Activated CD4-positive, alpha-beta T cell treated with anti-CD3 and anti-CD28 coated beads, Interleukin-2, amount 50 U/mL, for 48 hours (primary cell): ENCODE results near the gene PIWIL4.
A peak's percentile ranks its signal among the peaks of the same experiment; 100 is the strongest.
"Not testable (repeated sequence)": the region's sequence is repeated elsewhere in the genome, so short reads cannot be mapped to it uniquely, and the experiment has no call there.

Experiments used
- DNase-seq, 2 experiments: peaks; one replicate each; pipeline ENCODE4 v3.0.0-alpha.2; 2020

The PIWIL4 gene

DNA sequence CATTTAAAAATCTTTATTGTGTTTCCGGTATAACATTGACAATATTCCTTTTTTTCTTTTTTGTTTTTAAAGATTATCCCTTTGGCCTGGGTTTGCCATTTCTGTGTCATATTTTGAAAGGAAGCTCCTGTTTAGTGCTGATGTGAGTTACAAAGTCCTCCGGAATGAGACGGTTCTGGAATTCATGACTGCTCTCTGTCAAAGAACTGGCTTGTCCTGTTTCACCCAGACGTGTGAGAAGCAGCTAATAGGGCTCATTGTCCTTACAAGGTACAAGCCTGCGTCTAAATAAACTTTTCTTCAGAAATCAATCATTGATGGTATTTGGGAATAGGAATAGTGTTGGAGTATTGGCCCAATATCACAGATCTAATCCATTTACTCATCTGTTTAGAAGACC is 19.8 kb downstream of the PIWIL4 start:
- no peak for DNase-seq

DNA sequence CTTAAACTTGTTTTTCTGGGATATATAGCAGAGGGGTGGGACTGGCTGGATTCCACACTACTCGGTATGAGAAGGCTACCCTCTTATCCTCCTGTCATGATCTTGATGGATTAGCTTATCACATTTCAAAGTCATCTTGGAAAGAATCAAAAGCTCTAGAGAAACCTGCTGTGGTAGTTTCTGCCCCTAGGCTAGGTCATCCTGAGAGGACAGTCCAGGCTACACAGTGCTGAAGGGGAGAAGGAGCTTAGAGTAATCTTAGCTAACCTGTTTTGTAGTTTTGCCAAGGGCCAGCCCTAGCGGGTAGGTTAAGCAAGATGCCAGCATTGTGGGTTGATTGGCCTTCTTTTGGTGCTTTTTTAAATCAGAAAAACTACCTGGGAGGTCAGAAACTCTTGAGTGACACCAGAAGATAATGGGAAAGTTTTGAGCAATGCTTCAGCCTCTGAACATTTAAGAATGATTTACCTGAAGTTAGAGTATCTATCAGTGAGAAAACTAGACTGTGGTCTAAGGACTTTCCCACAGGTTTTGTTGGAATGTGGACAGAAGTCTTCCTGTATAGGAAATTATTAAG is 21.3 kb downstream of the PIWIL4 start:
- no peak for DNase-seq

DNA sequence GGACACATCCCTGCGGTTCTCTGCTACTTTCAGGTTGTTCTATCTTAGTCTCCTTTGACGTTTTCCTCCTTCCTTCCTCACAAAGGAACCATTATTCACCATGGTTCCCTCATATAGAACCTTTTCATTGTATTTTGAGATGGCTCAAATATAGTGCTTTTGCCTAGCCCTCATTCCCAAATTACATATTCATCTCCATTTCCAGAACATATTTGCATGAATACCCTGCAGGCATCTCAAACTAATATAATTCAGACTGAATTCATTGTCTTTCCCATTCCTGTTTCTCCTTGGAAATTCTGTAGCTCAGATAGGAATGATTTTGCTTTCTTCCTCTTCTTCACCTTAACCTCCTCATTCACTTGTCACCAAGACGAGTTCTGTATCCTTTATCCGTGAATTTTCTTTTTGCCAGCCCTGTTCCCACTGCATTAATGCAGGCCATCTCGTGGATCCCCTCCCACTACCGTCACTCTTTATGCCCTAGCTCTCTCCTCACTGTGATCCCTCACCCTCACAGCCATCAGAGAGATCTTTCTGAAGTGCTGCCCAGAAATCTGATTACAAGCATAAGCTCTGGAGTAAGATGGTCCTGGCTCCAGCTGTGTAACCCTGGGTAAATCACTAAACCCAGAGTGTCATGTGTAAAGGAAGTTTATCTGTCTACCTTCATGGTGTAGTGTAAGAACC is 23.3 kb downstream of the PIWIL4 start:
- DNase-seq = no peak

DNA sequence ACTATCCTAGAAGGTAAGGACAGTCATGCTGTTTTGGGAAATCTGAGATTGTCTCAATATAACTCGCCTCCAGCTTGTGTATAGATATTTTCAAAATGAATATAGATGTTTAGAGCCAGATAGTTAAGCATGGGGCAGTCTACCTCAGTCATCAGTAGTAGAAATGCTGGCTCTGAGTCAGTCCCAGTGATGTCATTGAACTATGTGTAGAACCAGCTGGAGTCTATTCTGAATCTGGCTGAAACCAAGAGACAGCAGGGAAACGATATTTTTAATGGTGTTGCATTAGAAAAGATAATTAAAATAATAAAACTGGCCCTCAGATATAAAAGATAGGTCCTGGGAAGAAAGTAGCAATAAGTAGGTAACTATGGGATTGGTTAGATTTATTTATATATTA is 25.9 kb downstream of the PIWIL4 start:
- DNase-seq = no peak

DNA sequence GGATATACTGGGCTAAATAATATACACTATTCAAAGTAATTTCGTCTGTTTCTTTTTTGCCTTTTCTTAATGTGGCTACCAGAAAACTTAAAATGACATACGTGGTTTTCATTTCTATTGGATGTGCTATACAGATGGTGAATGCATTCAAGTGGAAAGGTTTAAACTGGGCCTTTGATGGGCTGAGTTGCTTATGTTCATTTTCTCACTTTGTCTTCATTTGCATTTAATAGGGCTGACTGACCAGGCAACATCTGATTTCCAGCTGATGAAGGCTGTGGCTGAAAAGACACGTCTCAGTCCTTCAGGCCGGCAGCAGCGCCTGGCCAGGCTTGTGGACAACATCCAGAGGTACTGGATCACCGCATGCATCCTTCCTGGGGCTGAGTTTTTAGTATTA is 27.9 kb downstream of the PIWIL4 start:
- no peak for DNase-seq

DNA sequence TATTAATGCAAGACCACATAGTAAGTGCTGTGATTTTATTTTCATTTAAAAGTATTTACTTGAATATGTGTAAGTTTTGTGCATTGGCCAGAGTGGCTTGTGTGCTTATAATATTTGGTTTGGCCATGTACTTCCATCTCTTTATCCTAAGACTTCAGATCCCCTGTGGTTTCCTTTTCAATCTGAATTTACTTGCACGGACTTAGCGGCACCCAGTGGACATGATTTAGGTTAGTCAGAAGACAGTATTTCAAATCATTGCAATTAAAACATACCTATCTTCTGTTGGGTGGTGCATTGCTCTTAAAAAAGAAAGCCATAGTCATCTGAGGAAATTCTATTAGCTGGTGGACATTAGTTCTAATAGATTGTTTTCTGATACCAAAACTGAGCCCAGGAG is 30.7 kb downstream of the PIWIL4 start:
- no peak for DNase-seq

DNA sequence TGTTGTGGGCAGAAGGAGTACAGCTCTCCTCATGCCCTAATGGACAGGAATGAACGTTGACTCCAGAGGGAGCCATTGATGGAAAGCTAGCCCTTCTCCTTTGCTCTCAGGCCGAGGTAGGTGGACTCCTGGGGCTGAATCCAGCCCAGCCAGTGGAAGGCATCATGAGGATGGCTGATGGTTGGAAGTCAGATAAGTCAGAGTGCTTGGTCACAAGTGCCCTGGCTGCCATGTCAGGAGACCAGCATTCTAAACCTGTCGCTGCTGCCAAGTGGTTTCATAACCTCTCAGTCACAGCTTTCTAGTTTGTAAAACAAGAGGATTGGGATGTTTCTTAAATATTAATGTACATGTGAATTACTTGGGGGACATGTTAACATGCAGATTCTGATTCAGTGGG is 32.3 kb downstream of the PIWIL4 start:
- no peak for DNase-seq

DNA sequence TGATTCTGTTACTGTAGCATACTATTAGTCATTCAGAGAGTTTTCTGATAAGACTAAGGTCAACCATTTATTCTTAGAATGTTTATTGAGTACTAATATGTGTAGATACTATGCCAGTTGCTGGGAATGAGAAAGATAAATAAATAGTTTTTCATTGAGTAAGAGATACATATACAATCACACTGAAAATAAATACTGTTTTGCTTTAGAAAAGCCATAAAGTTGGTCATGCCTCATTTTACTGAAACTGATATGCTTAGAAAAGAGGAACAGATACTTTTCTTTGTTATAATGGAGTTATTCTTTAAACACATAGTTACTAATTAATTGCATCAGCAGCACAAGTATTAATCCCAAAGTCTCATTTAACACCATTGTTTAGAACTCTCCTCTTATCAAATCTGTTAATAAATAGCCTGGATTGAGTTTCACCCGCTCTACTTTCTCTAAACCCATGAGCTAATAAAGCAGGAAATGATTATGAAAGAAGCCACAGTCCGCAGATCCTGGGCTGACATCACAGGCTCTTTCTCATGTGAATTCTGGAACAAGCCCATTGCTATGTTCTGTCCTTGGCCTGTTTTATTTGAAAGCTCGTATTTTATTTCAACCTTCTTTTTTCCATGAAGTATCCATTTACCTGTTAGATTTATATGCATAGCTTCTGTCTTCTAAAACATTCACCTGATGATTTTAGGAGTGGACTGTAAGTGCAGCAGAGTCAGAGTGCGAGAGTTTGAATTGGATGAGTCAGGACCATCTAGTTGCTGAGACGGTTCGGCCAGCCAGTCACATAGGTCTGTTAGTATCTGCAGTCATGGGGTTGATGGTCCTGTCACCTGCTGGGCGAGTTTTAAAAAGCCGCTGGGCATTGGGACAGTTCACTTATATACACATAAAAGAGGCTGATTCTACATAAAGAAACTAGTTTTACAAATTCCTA is 35.5 kb downstream of the PIWIL4 start:
- peak; percentile 22 to 37 for DNase-seq

DNA sequence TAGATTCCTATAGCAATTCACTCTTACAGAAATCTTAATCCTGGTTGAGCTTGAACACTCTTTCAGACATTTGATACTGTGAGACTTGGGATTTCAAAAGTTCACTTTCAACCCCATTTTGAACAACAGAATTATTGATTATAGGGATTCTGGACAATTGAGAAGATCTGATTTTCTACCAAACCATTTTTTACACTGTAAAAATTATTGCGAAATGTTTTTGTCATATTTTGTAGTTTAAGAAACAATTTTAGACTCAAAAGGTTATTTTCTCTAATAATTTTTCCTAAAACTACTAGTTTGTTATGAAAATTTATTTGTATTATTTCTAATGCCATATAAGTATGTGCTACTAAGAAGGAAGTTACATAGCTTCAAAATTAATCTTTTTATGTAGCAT is 36.4 kb downstream of the PIWIL4 start:
- DNase-seq = no peak

DNA sequence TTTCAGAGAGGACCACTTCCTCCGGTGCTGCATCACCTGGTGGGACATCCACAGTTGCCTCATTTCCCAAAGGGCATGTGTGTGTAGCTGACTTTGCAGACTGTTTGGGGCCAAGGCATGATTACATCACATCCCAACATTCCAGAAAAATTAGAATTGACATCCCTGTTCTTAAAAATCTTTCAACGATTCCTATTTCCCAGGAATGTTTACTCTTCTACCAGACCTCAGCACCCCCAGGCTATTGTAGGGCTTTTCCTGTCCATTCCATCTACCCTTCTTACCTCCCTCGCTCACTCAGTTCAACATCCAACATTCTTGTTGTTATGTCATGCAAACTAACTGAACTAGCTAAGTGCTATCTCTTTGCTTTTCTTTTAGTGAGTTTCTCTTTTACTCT is 37.3 kb downstream of the PIWIL4 start:
- DNase-seq = no peak

DNA sequence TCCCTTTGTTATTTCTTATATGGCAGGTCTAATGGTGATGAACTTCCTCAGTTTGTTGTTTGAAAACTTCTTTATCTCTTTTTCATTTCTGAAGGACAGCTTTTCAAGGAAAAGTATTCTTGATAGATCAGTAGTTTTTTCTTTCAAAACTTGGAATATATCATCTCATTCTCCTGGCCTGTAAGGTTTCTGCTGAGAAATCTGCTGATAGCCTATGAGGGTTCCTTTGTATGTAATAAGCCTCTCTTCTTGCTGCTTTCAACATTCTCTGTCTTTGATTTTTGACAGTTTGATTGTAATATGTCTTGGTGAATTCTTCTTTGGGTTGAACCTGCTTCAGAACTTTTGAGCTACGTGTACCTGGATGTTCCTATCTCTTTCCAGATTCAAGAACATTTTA is 46.0 kb downstream of the PIWIL4 start:
- DNase-seq = no peak

DNA sequence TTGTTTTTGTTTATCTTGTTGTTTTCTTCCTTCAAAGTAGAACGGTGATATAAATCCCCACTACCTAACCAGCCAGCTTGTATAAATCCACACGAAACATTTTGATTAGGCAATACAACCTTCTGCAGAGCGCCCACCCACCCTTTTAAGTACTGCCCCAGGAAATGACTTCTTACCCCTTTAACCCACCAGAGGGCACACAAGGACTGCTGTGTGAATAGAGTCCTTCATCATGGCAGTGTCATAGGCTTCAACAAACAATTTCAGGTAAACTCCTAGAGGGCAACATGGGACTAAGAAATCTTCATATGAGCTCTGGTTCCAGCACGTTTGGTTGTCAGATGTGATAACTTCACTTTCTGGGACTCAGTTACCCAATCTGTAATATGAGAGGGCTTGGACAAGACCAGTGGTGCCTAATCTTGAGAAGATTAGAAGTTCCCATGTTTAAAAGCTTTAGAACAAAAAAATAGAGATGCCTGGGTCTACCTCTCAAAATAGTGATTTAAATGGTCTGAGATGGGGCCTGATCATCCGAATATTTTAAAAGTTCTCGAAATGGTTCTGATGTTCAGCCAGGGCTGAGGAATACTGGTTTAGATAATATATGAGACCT is 56.1 kb downstream of the PIWIL4 start:
- DNase-seq = peak; percentile 30 to 37

DNA sequence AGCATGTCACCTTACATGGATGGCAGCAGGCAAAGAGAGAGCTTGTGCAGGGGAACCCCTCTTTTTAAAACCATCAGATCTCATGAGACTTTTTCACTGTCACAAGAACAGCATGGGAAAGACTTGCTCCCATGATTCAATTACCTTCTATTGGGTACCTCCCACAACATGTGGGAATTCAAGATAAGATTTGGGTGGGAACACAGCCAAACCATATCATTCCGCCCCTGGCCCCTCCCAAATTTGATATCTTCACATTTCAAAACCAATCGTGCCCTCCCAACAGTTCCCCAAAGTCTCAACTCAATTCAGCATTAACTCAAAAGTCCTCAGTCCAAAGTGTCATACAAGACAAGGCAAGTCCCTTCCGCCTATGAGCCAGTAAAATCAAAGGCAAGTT is 58.3 kb downstream of the PIWIL4 start:
- not testable (repeated sequence) for DNase-seq

DNA sequence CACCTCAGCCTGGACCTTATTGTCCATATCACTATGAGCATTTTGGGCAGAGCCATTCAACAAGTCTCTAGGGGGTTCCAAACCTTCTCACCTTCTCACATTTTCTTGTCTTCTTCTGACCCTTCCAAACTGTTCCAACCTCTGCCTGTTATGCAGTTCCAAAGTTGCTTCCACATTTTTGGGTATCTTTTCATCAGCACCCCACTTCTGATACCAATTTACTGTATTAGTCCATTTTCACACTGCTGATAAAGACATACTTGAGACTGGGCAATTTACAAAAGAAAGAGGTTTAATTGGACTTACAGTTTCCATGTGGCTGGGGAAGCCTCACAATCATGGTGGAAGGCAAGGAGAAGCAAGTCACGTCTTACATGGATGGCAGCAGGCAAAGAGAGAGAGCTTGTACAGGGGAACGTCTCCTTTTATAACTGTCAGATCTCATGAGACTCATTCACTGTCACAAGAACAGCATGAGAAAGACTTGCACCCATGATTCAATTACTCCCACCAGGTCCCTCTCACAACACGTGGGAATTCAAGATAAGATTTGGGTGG is 59.9 kb downstream of the PIWIL4 start:
- DNase-seq = not testable (repeated sequence)

DNA sequence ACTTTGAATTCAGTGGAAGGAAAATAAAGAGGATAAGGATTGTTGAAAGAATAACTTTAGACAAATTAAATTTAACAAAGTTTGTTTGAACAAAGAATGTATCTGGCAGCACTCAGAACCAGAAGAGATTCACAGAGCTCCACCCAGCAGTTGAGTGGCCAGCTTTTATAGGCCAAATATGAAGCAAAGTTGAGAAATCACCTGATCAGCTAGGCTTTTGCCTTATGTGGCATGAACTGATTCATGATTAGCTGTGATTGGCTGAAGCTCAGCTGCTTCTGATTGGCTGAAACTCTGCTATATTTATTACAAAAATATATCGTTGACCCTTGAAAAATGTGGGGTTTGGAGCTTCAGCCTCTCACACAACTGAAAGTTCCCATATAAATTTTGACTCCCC is 62.6 kb downstream of the PIWIL4 start:
- no peak for DNase-seq

DNA sequence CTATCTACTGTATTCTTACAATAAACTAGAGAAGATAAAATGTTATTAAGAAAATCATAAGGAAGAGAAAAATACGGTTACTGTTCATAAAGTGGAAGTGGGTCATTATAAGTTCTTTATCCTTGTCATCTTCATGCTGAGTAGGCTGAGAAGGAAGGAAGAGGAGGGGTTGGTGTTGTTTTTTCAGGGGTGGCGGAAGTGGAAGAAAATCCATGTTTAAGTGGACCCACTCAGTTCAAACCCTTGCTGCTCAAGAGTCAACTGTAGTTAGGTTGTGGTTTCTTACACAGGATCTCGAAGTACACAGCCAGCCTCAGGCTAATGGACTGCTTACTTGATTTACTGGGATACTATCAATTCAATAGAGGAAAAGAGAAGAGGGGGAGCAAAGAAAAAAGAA is 63.1 kb downstream of the PIWIL4 start:
- no peak for DNase-seq

DNA sequence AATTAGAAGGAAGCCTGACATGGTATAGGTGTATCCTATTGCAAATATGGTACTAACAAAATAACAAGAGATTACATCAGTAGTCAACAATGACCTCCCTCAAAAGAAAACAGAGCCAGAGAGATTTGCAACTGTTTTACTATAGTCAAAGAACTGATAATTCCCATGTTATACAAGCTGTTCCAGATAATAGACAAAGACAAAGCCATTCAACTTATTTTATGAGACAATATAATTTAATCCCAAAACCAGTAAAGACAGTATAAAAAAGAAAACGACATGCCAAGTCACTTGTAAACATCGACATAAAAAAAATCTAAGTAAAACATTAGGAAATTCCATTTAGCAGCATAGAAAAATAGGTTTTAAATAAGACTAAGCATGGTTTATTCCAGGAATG is 65.2 kb downstream of the PIWIL4 start:
- DNase-seq = no peak

DNA sequence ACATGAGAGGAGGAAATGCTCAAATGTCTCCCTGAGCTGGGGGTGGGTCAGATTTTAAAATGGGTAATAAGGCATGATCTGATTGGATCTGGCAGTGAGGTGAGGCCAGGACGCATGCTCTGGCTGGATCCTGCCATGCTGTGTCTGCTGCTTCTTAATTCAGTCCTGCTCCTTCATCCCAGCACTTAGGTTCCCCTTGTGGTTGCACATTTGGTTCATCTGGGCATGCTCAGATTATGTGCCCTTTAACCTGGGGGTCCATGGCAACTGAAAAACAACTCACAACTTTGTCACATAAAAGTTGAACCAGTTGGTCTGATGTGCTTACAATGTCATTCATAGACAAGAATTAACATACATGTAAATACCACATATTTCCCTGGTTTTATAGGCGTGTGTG is 67.9 kb downstream of the PIWIL4 start:
- DNase-seq = no peak

DNA sequence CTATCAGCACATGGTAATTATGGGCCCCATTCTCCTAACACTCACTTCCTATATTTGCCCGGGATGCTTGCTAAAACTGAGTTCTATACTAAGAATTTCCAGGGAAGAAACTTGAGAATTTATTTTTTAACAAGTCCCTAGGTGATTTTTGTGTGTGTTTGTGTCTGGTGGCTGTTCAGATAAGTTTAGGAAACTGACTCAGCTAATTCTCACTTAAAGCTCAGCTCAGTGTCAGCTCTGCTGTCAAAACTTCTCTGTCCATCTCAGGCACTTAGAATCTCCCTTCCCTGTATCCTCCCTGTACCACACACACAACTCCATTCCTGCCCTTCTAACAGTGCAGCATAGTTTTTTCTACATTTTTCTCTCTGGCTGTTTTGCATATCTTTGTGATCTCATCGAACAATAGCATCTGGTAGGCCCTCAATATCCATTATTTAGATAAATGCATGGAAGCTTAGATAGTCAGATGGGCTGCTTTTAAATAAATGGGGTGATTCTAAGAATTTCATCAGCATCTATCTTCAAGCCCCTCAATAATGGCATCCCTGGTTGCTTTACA is 69.3 kb downstream of the PIWIL4 start:
- DNase-seq = no peak

DNA sequence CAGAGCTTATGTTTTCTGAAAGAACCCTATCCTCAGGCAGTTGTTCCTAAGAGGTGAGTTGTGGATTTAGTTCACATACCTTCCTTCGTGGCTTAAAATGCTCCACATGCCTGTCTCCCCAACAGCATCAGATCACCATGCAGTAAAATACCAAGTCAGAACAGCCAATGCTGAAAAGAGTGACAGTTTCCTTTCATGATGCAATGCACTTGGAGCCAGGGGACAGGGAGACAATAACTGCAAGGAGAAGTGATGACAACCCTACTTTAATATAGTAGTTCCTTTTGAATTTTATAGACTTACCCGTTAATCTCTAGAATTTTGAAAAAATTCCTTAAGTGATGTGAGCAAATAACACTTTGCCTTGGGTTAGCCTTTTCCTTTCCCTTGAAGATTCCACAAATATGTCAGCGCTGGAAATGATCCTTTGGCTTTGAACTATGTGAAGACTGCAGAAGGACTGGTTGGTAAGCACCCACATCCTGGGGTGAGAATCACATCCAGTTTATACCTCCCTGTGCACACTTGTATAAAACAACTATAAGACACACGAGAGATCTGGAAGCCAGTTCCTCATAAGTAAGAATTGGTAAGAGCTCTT is 71.2 kb downstream of the PIWIL4 start:
- no peak for DNase-seq

DNA sequence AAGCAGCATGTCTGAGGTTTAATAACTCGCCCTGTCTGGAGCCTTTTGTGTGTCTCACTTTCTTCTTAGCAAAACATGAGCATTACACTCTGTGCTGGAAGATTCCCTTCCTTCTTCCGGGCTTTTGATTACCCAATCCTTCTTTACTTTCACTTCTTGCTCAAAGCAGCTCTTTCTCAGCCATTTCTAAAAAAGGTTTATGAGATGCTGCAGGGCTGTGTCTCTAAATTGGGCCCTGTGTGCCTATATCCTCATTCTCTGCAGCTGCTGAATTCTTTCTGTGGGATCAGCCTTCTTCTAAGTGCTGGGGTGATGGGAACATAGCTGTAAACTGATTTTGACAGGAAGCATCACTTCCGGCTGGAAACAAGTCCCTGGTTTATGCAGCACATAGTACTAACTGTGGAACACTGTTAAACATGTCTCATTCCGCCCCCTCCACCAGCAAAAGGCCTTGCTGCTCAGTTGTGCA is 71.8 kb downstream of the PIWIL4 start:
- no peak for DNase-seq
